PFSK-1 (cell line): Measurements from ENCODE around the gene PTTG1IP. TPM values are rescaled to one million over a fixed set of nuclear protein-coding genes. Genes with fewer than 3 reads are reported as not detected.

Experiments used
- FOXP2 ChIP-seq: optimal IDR thresholded peaks from 2 replicates; pipeline ENCODE3; 2011; ENCODE audit warnings: borderline replicate concordance, control low read depth, inconsistent platforms; ENCODE audit not compliant: insufficient read depth; ENCODE audit errors: extremely low read length, extremely low read depth
- POLR2AphosphoS5 ChIP-seq: IDR thresholded peaks from 2 replicates; pipeline ENCODE4 v1.6.1; 2012; ENCODE audit warnings: low read depth, mild to moderate bottlenecking, control low read depth, low read length, moderate library complexity
- SIN3A ChIP-seq: IDR thresholded peaks from 2 replicates; pipeline ENCODE4 v1.6.1; 2012; ENCODE audit warnings: mild to moderate bottlenecking, low read length, moderate library complexity, borderline replicate concordance; ENCODE audit not compliant: insufficient read depth
- TAF1 ChIP-seq: IDR thresholded peaks from 2 replicates; pipeline ENCODE4 v1.6.1; 2012; ENCODE audit warnings: low read length, control low read depth, borderline replicate concordance; ENCODE audit not compliant: insufficient read depth
- polyA plus RNA-seq: library from polyadenylated mRNA; unstranded; fragments of >200 nt; gene quantifications from one replicate; pipeline ENCODE4 v1.2.1, GENCODE V29; 2012; ENCODE audit warnings: low read depth, missing spikeins; ENCODE audit not compliant: insufficient read length
- TF ChIP-seq, protein P1 (sequence below), 2 experiments: IDR thresholded peaks; 2 replicates each; pipeline versions ENCODE4 v1.6.1 to v1.8.0; 2011 to 2012; ENCODE audit warnings: low read depth in 2 of 2, low read length in 2 of 2, control low read depth in 1 of 2, inconsistent platforms in 1 of 2, mild to moderate bottlenecking in 1 of 2, moderate library complexity in 1 of 2; ENCODE audit not compliant: insufficient read depth in 1 of 2

Gene PTTG1IP, protein sequence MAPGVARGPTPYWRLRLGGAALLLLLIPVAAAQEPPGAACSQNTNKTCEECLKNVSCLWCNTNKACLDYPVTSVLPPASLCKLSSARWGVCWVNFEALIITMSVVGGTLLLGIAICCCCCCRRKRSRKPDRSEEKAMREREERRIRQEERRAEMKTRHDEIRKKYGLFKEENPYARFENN
- polyA plus RNA-seq = 197 TPM

DNA sequence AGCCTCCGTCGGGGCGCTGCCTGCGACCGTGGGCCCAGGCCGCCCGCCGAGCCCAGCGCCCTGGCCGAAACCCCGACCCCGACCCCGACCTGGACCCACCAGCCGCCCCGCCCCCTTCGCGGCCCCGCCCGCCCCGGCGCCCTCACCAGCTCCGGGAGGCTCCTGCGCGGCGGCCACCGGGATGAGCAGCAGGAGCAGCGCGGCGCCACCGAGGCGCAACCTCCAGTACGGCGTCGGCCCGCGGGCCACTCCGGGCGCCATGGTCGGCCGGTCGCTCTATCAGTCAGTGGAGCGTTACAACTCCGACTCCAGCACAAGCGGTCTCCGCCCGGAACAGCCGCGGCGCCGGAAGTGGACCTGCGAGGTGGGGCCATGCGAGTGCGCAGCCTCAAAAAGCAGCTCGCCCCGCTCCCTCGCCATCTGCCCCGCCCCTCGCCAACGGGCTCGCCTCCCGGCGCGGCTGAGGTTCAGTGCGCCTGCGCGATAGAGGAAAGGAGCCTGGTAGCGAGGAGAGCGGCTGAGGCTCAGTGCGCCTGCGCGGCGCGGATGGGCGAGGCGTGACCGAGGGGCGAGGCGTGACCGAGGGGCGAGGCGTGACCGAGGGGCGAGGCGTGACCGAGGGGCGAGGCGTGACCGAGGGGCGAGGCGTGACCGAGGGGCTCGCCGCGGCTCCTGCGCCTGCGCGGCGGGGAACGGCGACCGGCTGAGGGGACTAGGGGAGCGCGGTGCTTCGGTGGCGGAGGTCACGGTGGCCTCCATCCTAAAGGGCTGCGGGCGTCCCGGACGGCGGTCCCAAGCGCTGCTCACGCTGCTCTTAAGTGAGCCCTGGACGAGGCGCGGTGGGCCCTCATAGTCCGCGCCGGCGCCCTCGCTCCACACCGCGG lies at the start of gene PTTG1IP:
PTTG1IP (minus strand) TSS at position 335 of the 884 bp plus-strand sequence; CDS start at position 261, 74 bp downstream.
- TF ChIP-seq POLR2AphosphoS5 (peak; percentile 62), TAF1 (0 out of 2 replicates have a peak, but pooled peaks have one; percentile 53), FOXP2 (no peak), SIN3A (no peak)
- TF ChIP-seq, protein P1, sequence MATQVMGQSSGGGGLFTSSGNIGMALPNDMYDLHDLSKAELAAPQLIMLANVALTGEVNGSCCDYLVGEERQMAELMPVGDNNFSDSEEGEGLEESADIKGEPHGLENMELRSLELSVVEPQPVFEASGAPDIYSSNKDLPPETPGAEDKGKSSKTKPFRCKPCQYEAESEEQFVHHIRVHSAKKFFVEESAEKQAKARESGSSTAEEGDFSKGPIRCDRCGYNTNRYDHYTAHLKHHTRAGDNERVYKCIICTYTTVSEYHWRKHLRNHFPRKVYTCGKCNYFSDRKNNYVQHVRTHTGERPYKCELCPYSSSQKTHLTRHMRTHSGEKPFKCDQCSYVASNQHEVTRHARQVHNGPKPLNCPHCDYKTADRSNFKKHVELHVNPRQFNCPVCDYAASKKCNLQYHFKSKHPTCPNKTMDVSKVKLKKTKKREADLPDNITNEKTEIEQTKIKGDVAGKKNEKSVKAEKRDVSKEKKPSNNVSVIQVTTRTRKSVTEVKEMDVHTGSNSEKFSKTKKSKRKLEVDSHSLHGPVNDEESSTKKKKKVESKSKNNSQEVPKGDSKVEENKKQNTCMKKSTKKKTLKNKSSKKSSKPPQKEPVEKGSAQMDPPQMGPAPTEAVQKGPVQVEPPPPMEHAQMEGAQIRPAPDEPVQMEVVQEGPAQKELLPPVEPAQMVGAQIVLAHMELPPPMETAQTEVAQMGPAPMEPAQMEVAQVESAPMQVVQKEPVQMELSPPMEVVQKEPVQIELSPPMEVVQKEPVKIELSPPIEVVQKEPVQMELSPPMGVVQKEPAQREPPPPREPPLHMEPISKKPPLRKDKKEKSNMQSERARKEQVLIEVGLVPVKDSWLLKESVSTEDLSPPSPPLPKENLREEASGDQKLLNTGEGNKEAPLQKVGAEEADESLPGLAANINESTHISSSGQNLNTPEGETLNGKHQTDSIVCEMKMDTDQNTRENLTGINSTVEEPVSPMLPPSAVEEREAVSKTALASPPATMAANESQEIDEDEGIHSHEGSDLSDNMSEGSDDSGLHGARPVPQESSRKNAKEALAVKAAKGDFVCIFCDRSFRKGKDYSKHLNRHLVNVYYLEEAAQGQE (IDR thresholded peaks at IDR 0.05; ENCODE audit: insufficient read depth in 1 of 2, low read depth in 2 of 2, low read length in 2 of 2) = no peak

DNA sequence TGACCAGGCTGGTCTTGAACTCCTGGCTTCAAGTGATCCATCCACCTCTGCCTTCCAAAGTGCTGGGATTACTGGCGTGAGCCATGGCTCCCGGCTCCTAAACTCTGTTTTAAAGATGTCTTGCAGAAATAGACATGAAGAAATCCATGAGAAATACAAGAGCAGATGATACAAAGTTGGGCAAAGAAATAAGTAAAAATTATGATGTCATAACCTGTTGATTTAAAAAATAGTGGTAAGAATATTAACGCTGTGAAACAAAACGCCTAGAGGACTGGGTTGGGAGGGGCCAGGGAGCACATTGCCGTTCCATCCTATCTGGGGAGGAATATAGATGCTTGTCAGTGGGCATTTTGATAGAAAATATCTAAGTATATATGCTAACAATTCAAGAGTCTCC lies 48.4 kb upstream of the PTTG1IP start:
- no peak for TF ChIP-seq SIN3A
- no peak for TF ChIP-seq TAF1
- no peak for TF ChIP-seq POLR2AphosphoS5
- TF ChIP-seq, protein P1 (IDR thresholded peaks at IDR 0.05; ENCODE audit: insufficient read depth in 1 of 2, low read depth in 2 of 2, low read length in 2 of 2) = no peak
- no peak for TF ChIP-seq FOXP2

DNA sequence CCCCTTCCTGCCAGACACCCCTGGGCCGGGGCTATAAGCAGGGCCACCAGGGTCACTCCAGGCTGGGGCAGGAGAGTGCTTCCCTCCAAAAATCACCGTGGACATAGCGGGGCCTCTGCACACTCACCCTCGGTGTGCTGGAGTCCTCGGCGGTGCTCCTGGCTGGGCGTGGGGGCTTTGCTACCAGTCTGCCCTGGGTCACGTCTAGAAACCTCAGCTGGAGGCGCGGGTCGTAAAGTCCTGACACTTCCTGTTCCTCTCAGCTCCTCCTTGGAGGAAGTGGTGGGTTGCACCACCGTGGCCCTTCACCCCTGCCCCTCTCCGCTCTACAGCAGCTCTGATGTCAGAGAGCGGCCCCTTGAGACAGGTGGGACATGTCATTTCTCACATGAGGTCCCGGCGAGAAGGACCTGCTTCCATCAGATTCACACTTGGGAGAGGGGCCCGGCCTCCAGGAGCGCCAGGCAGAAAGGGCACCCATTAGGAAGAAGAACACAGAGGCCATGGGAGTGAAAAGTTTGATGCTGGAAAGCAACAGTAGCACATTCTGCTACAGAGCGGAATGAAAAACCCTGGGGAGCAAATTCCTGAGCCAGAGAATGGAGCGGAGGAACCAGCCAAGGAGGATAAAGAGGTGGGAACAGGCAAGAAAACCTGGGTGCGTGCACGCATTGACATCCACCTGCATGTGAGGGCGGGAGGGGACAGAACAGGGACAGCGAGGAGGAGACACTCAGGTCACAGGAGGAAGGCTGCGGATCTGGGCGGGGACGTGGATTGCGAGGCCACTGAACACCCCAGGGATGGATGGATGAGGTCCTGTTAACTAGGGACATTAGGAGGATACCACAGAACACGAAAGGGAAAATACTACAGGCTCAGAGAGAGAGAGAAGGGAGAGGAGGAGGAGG lies 47.5 kb upstream of the PTTG1IP start, which contains the start of gene ITGB2:
ITGB2 (minus strand) TSS at position 206 of the 911 bp plus-strand sequence. CDS start 10,117 bp downstream, outside the sequence.
- no peak for TF ChIP-seq SIN3A
- no peak for TF ChIP-seq TAF1
- no peak for TF ChIP-seq POLR2AphosphoS5
- TF ChIP-seq, protein P1 (IDR thresholded peaks at IDR 0.05; ENCODE audit: insufficient read depth in 1 of 2, low read depth in 2 of 2, low read length in 2 of 2) = no peak
- no peak for TF ChIP-seq FOXP2

DNA sequence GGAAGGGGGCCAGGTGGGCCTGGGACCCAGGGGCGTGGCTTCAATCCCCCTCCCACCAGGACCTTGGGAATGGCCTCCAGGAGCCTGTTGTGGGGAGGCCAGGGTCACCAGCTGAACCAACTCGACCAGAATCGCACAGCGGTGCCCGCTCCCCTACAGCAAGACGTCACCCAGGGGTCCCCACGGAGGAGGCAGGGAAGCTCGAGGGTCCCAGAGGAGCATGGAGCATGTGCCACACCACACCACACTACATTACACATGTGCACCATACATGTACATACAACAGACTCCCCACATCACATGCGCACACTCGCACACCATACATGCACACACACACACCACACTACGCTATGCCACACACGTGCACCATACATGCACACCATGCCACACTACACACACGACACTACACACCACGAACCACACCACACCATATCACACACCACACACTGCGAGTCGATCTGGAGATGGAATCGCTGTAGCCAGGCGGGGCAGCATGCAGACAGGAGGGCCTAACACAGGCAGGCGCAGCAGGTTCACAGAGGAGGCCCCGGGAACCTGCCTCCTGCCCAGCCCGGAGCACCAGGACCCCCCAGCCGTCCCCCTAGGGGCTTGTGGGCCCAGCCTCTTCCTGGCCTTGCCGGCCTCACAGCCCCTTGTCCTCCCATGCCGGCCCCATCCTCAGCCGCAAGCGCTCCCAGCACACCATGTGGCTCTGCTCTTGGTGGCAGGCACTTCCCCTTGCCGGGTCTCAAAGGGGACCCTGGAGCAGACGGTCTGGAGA lies 46.6 kb upstream of the PTTG1IP start:
- TF ChIP-seq TAF1 = no peak
- TF ChIP-seq, protein P1 (IDR thresholded peaks at IDR 0.05; ENCODE audit: insufficient read depth in 1 of 2, low read depth in 2 of 2, low read length in 2 of 2) = no peak
- no peak for TF ChIP-seq POLR2AphosphoS5
- TF ChIP-seq SIN3A = no peak
- TF ChIP-seq FOXP2 = no peak
